ENCODE data around the gene PTPRN2. TPM values are rescaled to one million over a fixed set of nuclear protein-coding genes. Genes with fewer than 3 reads are reported as not detected.

PTPRN2 gene
- polyA plus RNA-seq, 6 donors from 2014 or later = 1.4 to 4.6 (median 3.8) TPM

GRCh38 chr7:157793973-157794745 lies 793.5 kb downstream of the PTPRN2 start:
- peaks cover 0 to 10% (median 0%) of the 10 kb centered on the region in 7 donors for H3K9me3 Mint-ChIP-seq
- no peaks in the 10 kb centered on the region for H3K36me3 Mint-ChIP-seq
- no peak overlapping the region for H3K4me3 Mint-ChIP-seq
- H3K27me3 Mint-ChIP-seq = no peaks in the 10 kb centered on the region
- DNase-seq (no peak), ATAC-seq (ENCODE audit: low read depth in 2 of 2) (no peak)
- H3K4me1 Mint-ChIP-seq = peaks cover 0 to 4% (median 0%) of the 10 kb centered on the region in 3 donors
- peak overlapping the region in 1 of 6 donors; percentile 81 for H3K27ac Mint-ChIP-seq

GRCh38 chr7:157793087-157793353 lies 794.6 kb downstream of the PTPRN2 start:
- no peak overlapping the region for H3K27ac Mint-ChIP-seq
- H3K4me3 Mint-ChIP-seq = no peak overlapping the region
- no peak for DNase-seq
- H3K27me3 Mint-ChIP-seq = no peaks in the 10 kb centered on the region
- H3K9me3 Mint-ChIP-seq = peaks cover 0 to 10% (median 0%) of the 10 kb centered on the region in 7 donors
- H3K4me1 Mint-ChIP-seq = peaks cover 0 to 4% (median 0%) of the 10 kb centered on the region in 3 donors
- no peak for ATAC-seq (ENCODE audit: low read depth in 2 of 2)
- H3K36me3 Mint-ChIP-seq = no peaks in the 10 kb centered on the region

- H3K9me3 Mint-ChIP-seq = peaks cover 0 to 10% (median 0%) of the 10 kb centered on the region in 7 donors
- H3K4me3 Mint-ChIP-seq = no peak overlapping the region
- no peaks in the 10 kb centered on the region for H3K36me3 Mint-ChIP-seq
- H3K27ac Mint-ChIP-seq = no peak overlapping the region
- no peaks in the 10 kb centered on the region for H3K27me3 Mint-ChIP-seq
- H3K4me1 Mint-ChIP-seq = peaks cover 0 to 4% (median 0%) of the 10 kb centered on the region in 3 donors
- DNase-seq (no peak), ATAC-seq (ENCODE audit: low read depth in 2 of 2) (no peak)
These were observed 795.2 kb downstream of the PTPRN2 start for GRCh38 chr7:157792241-157793086.

GRCh38 chr7:157791666-157792065 lies 796.0 kb downstream of the PTPRN2 start:
- H3K9me3 Mint-ChIP-seq = peaks cover 0 to 10% (median 0%) of the 10 kb centered on the region in 7 donors
- H3K36me3 Mint-ChIP-seq = no peaks in the 10 kb centered on the region
- ATAC-seq (ENCODE audit: low read depth in 2 of 2) (no peak), DNase-seq (no peak)
- H3K27me3 Mint-ChIP-seq = no peaks in the 10 kb centered on the region
- no peak overlapping the region for H3K27ac Mint-ChIP-seq
- no peak overlapping the region for H3K4me3 Mint-ChIP-seq
- peaks cover 0 to 4% (median 0%) of the 10 kb centered on the region in 3 donors for H3K4me1 Mint-ChIP-seq

- DNase-seq = no peak
- no peak overlapping the region for H3K4me3 Mint-ChIP-seq
- peaks cover 0 to 10% (median 0%) of the 10 kb centered on the region in 7 donors for H3K9me3 Mint-ChIP-seq
- no peaks in the 10 kb centered on the region for H3K27me3 Mint-ChIP-seq
- H3K27ac Mint-ChIP-seq = no peak overlapping the region
- H3K4me1 Mint-ChIP-seq = peaks cover 0 to 4% (median 0%) of the 10 kb centered on the region in 3 donors
- ATAC-seq (ENCODE audit: low read depth in 2 of 2) = no peak
- no peaks in the 10 kb centered on the region for H3K36me3 Mint-ChIP-seq
These were observed 796.4 kb downstream of the PTPRN2 start for GRCh38 chr7:157791261-157791660.

GRCh38 chr7:157789942-157790341 lies 797.7 kb downstream of the PTPRN2 start:
- Mint-ChIP-seq H3K9me3 (peaks cover 0 to 10% (median 0%) of the 10 kb centered on the region in 7 donors), H3K27me3 (no peaks in the 10 kb centered on the region), H3K36me3 (no peaks in the 10 kb centered on the region), H3K4me3 (no peak overlapping the region), H3K4me1 (peaks cover 0 to 4% (median 0%) of the 10 kb centered on the region in 3 donors), H3K27ac (no peak overlapping the region)
- DNase-seq (no peak), ATAC-seq (ENCODE audit: low read depth in 2 of 2) (no peak)

- H3K36me3 Mint-ChIP-seq = no peaks in the 10 kb centered on the region
- DNase-seq (no peak), ATAC-seq (ENCODE audit: low read depth in 2 of 2) (no peak)
- H3K4me3 Mint-ChIP-seq = no peak overlapping the region
- H3K4me1 Mint-ChIP-seq = peaks cover 0 to 4% (median 0%) of the 10 kb centered on the region in 3 donors
- peaks cover 0 to 6% (median 0%) of the 10 kb centered on the region in 7 donors for H3K9me3 Mint-ChIP-seq
- H3K27ac Mint-ChIP-seq = no peak overlapping the region
- H3K27me3 Mint-ChIP-seq = no peaks in the 10 kb centered on the region
These were observed 798.5 kb downstream of the PTPRN2 start for GRCh38 chr7:157789094-157789493.

GRCh38 chr7:157788573-157788972 lies 799.0 kb downstream of the PTPRN2 start:
- no peak for DNase-seq
- no peak for ATAC-seq (ENCODE audit: low read depth in 2 of 2)
- Mint-ChIP-seq H3K4me1 (peaks cover 0 to 4% (median 0%) of the 10 kb centered on the region in 3 donors), H3K36me3 (no peaks in the 10 kb centered on the region), H3K4me3 (no peak overlapping the region), H3K9me3 (peaks cover 0 to 5% (median 0%) of the 10 kb centered on the region in 7 donors), H3K27me3 (no peaks in the 10 kb centered on the region), H3K27ac (no peak overlapping the region)

- H3K9me3 Mint-ChIP-seq = peaks cover 0 to 5% (median 0%) of the 10 kb centered on the region in 7 donors
- H3K4me3 Mint-ChIP-seq = no peak overlapping the region
- H3K27ac Mint-ChIP-seq = no peak overlapping the region
- ATAC-seq (ENCODE audit: low read depth in 2 of 2) (no peak), DNase-seq (no peak)
- H3K27me3 Mint-ChIP-seq = no peaks in the 10 kb centered on the region
- H3K36me3 Mint-ChIP-seq = no peaks in the 10 kb centered on the region
- H3K4me1 Mint-ChIP-seq = peaks cover 0 to 4% (median 0%) of the 10 kb centered on the region in 3 donors
These were observed 800.3 kb downstream of the PTPRN2 start for GRCh38 chr7:157787275-157787701.

- DNase-seq = no peak
- H3K27me3 Mint-ChIP-seq = no peaks in the 10 kb centered on the region
These were observed 801.0 kb downstream of the PTPRN2 start for GRCh38 chr7:157786375-157787274.

GRCh38 chr7:157785486-157786186 lies 802.0 kb downstream of the PTPRN2 start:
- Mint-ChIP-seq H3K4me3 (no peak overlapping the region), H3K4me1 (peaks cover 0 to 4% (median 0%) of the 10 kb centered on the region in 3 donors), H3K27me3 (no peaks in the 10 kb centered on the region), H3K36me3 (no peaks in the 10 kb centered on the region), H3K9me3 (peaks cover 0 to 5% (median 0%) of the 10 kb centered on the region in 7 donors), H3K27ac (no peak overlapping the region)
- DNase-seq (no peak), ATAC-seq (ENCODE audit: low read depth in 2 of 2) (no peak)

More at GRCh38 chr7:157786375-157787274, 801.0 kb downstream of the PTPRN2 start:
- Mint-ChIP-seq H3K9me3 (peaks cover 0 to 5% (median 0%) of the 10 kb centered on the region in 7 donors), H3K27ac (no peak overlapping the region), H3K4me3 (no peak overlapping the region), H3K4me1 (peaks cover 0 to 4% (median 0%) of the 10 kb centered on the region in 3 donors), H3K36me3 (no peaks in the 10 kb centered on the region)
- no peak for ATAC-seq (ENCODE audit: low read depth in 2 of 2)

- DNase-seq = no peak
These were observed 802.6 kb downstream of the PTPRN2 start for GRCh38 chr7:157784979-157785441.

More at GRCh38 chr7:157784979-157785441, 802.6 kb downstream of the PTPRN2 start:
- Mint-ChIP-seq H3K4me1 (peaks cover 0 to 4% (median 0%) of the 10 kb centered on the region in 3 donors), H3K27me3 (no peaks in the 10 kb centered on the region), H3K9me3 (peaks cover 0 to 5% (median 0%) of the 10 kb centered on the region in 7 donors), H3K4me3 (no peak overlapping the region), H3K36me3 (no peaks in the 10 kb centered on the region), H3K27ac (no peak overlapping the region)
- ATAC-seq (ENCODE audit: low read depth in 2 of 2) = no peak
